GM12878 (cell line): Measurements from ENCODE around the gene APOA4. TPM values are rescaled to one million over a fixed set of nuclear protein-coding genes. Genes with fewer than 3 reads are reported as not detected.

Source experiments
- ATAC-seq: fragments of 200-7000 bp; cut with Tn5 transposase; 3 replicates; pipeline ENCODE4 v1.9.1; 2020; ENCODE audit warnings: mild to moderate bottlenecking, moderate library complexity
- BruUV-seq: library from RNA; stranded (reverse); fragments of 400-500 nt; replicated peaks from 2 replicates; lab custom pipeline; 2021; lab: Mats Ljungman, UMichigan
- CTCF ChIA-PET: fragments of 300-600 bp; sonication (Branson Sonifier 250); formaldehyde crosslinking; extraction: SDS; loops from one replicate; lab custom pipeline; 2021; ENCODE audit warnings: inconsistent platforms; lab: Yijun Ruan, JAX
- POLR2A ChIA-PET: fragments of 350-600 bp; formaldehyde crosslinking; extraction: SDS; loops from one replicate; lab custom pipeline; 2021; ENCODE audit warnings: inconsistent platforms; lab: Charles Lee
- RAD21 ChIA-PET: fragments of 300-600 bp; sonication (Branson Sonifier 250); formaldehyde crosslinking; loops from one replicate; lab custom pipeline; 2023; ENCODE audit warnings: antibody characterized with exemption; ENCODE audit not compliant: unreplicated experiment; lab: Charles Lee
- SMC1A ChIA-PET: fragments of 300-600 bp; sonication (Branson Sonifier 250); formaldehyde crosslinking; loops from one replicate; lab custom pipeline; 2023; ENCODE audit not compliant: unreplicated experiment, uncharacterized antibody; lab: Charles Lee
- DNase-seq: peaks from one replicate; pipeline ENCODE4 v3.0.0-alpha.2; 2011; ENCODE audit warnings: low read depth, low spot score
- FAIRE-seq: peaks from 3 replicates; lab custom pipeline; 2011; peaks lifted over from hg19 to GRCh38; lab: Jason Lieb, UNC
- H2AFZ ChIP-seq: 2 replicates; pipeline ENCODE4 v1.6.0; 2011; ENCODE audit warnings: low read depth, low read length, control low read depth; ENCODE audit not compliant: control insufficient read depth
- H3K27ac ChIP-seq: 2 replicates; pipeline ENCODE4 v1.5.1; 2011; ENCODE audit warnings: control low read depth; ENCODE audit not compliant: control insufficient read depth, insufficient read depth
- H3K27me3 ChIP-seq, 2 experiments: replicated peaks in 1 of 2; 2 replicates each; pipeline versions ENCODE4 v1.6.0 to v1.6.1; 2011; ENCODE audit warnings: low read length in 1 of 2; ENCODE audit not compliant: control insufficient read depth in 2 of 2, insufficient read depth in 2 of 2
- H3K36me3 ChIP-seq, 2 experiments: 2 replicates each; pipeline ENCODE4 v1.5.1; 2011; ENCODE audit warnings: low read length in 1 of 2; ENCODE audit not compliant: control insufficient read depth in 2 of 2, insufficient read depth in 2 of 2
- H3K4me1 ChIP-seq: 2 replicates; pipeline ENCODE4 v1.6.1; 2011; ENCODE audit warnings: mild to moderate bottlenecking, low read length, moderate library complexity, mixed read lengths; ENCODE audit not compliant: control insufficient read depth, insufficient read depth
- H3K4me2 ChIP-seq: 2 replicates; pipeline ENCODE4 v1.6.0; 2011; ENCODE audit warnings: control low read depth; ENCODE audit not compliant: control insufficient read depth, insufficient read depth
- H3K4me3 ChIP-seq: fragments of 200-600 bp; sonication (generic); 2 replicates; pipeline ENCODE4 v1.5.1; 2016
- H3K79me2 ChIP-seq: 2 replicates; pipeline ENCODE4 v1.6.0; 2011; ENCODE audit warnings: low read length; ENCODE audit not compliant: control insufficient read depth, insufficient read depth
- H3K9ac ChIP-seq: 2 replicates; pipeline ENCODE4 v1.8.0; 2011; ENCODE audit warnings: low read length, control low read depth, mixed read lengths; ENCODE audit not compliant: control insufficient read depth, insufficient read depth
- H3K9me3 ChIP-seq: replicated peaks from 3 replicates; pipeline ENCODE4 v1.5.1; 2011; ENCODE audit warnings: mild to moderate bottlenecking, low read length; ENCODE audit not compliant: control insufficient read depth, insufficient read depth
- H4K20me1 ChIP-seq: 2 replicates; pipeline ENCODE4 v1.6.0; 2011; ENCODE audit not compliant: control insufficient read depth, insufficient read depth
- ATF7 ChIP-seq: fragments of 450-650 bp; IDR thresholded peaks from 2 replicates; pipeline ENCODE4 v1.6.1; 2016; ENCODE audit warnings: low read depth, mild to moderate bottlenecking
- CBX5 ChIP-seq: sonication (generic); IDR thresholded peaks from 2 replicates; pipeline ENCODE4 v1.6.1; 2016; ENCODE audit warnings: low read depth, moderate library complexity, mild to moderate bottlenecking, inconsistent platforms
- CHD4 ChIP-seq: fragments of 200-600 bp; sonication (generic); IDR thresholded peaks from 2 replicates; pipeline ENCODE4 v1.6.1; 2016; ENCODE audit warnings: mild to moderate bottlenecking
- HDAC2 ChIP-seq: fragments of 200-600 bp; sonication (generic); IDR thresholded peaks from 2 replicates; pipeline ENCODE4 v1.6.1; 2017
- KDM1A ChIP-seq: fragments of 200-600 bp; sonication (generic); IDR thresholded peaks from 2 replicates; pipeline ENCODE4 v1.6.1; 2016; ENCODE audit warnings: borderline replicate concordance
- PAX5 ChIP-seq: IDR thresholded peaks from 2 replicates; pipeline ENCODE4 v1.6.1; 2011; ENCODE audit warnings: low read depth, low read length, borderline replicate concordance
- POLR2AphosphoS2 ChIP-seq: IDR thresholded peaks from 2 replicates; pipeline ENCODE4 v1.6.1; 2011; ENCODE audit warnings: low read depth, mild to moderate bottlenecking, low read length, improper control_type of control experiment, moderate library complexity
- SUPT20H ChIP-seq: IDR thresholded peaks from 2 replicates; pipeline ENCODE4 v1.6.1; 2011; ENCODE audit warnings: low read depth, mild to moderate bottlenecking, low read length, moderate library complexity, borderline replicate concordance; ENCODE audit not compliant: control insufficient read depth
- YBX1 ChIP-seq: fragments of 450-650 bp; IDR thresholded peaks from 2 replicates; pipeline ENCODE4 v1.6.1; 2016; ENCODE audit warnings: antibody characterized with exemption
- ZBED1 ChIP-seq: IDR thresholded peaks from 2 replicates; pipeline ENCODE4 v1.6.1; 2016; ENCODE audit warnings: borderline replicate concordance
- ZNF384 ChIP-seq: IDR thresholded peaks from 2 replicates; pipeline ENCODE4 v1.6.1; 2012; ENCODE audit warnings: low read depth, mild to moderate bottlenecking, low read length, improper control_type of control experiment, borderline replicate concordance
- WGBS: methylation state at CpG from one replicate; pipeline ENCODE4 v1.1.6; 2016; ENCODE audit warnings: low lambda C conversion rate; ENCODE audit not compliant: insufficient replicate concordance, insufficient coverage; ENCODE audit errors: missing lambda C conversion rate; 5-methylcytosine and 5-hydroxymethylcytosine counted together
- in situ Hi-C: fragments of 300-500 bp; cut with MboI; formaldehyde crosslinking; loops from 9 replicates; pipeline ENCODE4 v1.14.3; 2018; ENCODE audit warnings: mixed read lengths
- intact Hi-C: fragments of 100-400 bp; cut with micrococcal nuclease; formaldehyde crosslinking; loops from one replicate; pipeline ENCODE4 v1.14.2; 2022; ENCODE audit not compliant: unreplicated experiment
- polyA plus RNA-seq, 11 experiments: library from polyadenylated mRNA; depleted of rRNA in 4 of 11; unstranded in 6 of 11; stranded (reverse) in 5 of 11; fragments of >200 nt; fragmentation: Nextera tagmentation in 4 of 11; fragmentation: Illumina TruSeq in 1 of 11; extraction: Ambion mirVana in 4 of 11; extraction: Trizol in 1 of 11; gene quantifications; 1 replicate in 1 of 11; 2 replicates in 10 of 11; pipeline versions ENCODE4 v1.2.1 to v1.2.3, GENCODE V29; 2011 to 2016; ENCODE audit warnings: inconsistent platforms in 2 of 11, missing spikeins in 2 of 11, low read depth in 1 of 11
- total RNA-seq, 4 experiments: library from RNA; depleted of rRNA in 3 of 4; stranded (reverse); fragments of >200 nt in 3 of 4; fragmentation: Illumina TruSeq in 1 of 4; extraction: Trizol in 1 of 4; gene quantifications; 2 replicates each; pipeline versions ENCODE4 v1.2.1 to v1.2.3, GENCODE V29; 2013 to 2021
- TF ChIP-seq, protein P1 (sequence below): fragments of 450-650 bp; IDR thresholded peaks from 2 replicates; pipeline ENCODE4 v1.6.1; 2014; ENCODE audit warnings: mild to moderate bottlenecking
- TF ChIP-seq, protein P2 (sequence below): IDR thresholded peaks from 2 replicates; pipeline ENCODE4 v1.6.1; 2012; ENCODE audit warnings: low read depth, low read length, improper control_type of control experiment
- TF ChIP-seq, protein P3 (sequence below): fragments of 450-650 bp; IDR thresholded peaks from 2 replicates; pipeline ENCODE4 v1.6.1; 2017; ENCODE audit warnings: antibody characterized with exemption, mild to moderate bottlenecking, moderate library complexity
- TF ChIP-seq, protein P4 (sequence below), 3 experiments: IDR thresholded peaks in 2 of 3; conservative IDR thresholded peaks in 1 of 3; 2 replicates each; pipeline ENCODE4 v1.5.1; 2011; ENCODE audit warnings: low read depth in 3 of 3, low read length in 3 of 3, mild to moderate bottlenecking in 3 of 3, control low read depth in 2 of 3, moderate library complexity in 2 of 3, inconsistent platforms in 1 of 3, mixed read lengths in 1 of 3; ENCODE audit not compliant: control insufficient read depth in 2 of 3, insufficient read depth in 1 of 3; ENCODE audit errors: extremely low read depth in 1 of 3

APOA4 gene
- total and polyA plus RNA-seq, 10 of the 15 experiments (the other 5 are each of a cell fraction or from before 2014, with no cell fraction given): not detected

DNA sequence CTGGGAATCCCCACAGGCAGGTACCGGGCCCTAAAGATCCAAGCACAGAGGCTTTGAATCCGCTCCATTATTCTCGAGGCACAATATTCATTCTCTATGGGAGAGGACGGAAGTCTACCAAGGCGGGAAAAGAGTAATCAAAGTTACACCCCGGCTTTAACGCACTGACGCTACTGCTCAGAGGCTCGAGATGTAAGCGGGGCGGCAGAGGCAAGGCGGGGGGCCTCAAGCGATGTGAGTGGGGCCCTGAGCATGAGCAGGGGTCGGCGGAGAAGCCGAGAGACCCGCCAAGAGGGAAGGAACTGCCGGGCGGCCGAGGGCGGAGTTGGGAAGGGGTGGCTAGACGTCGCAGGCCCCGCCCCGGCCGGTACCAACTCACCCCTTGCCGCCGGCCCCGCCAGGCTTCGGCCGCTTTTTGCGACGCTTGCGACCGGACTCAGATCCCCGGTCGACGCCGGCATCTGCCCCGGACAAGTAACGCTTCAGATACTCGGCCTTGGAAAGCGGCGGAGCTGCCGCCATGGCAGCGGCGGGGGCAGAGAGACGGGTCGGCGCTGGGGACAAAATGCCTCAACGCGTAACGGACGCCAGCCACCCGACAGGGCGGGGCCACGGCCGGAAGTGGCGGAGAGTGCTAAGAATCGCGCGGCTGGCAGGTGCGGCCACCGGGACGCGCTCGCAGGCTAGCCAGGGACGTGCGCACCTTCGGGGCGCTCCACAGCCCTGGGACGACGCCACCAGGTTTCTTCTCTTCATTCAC lies 50.5 kb downstream of the APOA4 start, which contains the start of gene BUD13 (continued):
- TF ChIP-seq, protein P1, sequence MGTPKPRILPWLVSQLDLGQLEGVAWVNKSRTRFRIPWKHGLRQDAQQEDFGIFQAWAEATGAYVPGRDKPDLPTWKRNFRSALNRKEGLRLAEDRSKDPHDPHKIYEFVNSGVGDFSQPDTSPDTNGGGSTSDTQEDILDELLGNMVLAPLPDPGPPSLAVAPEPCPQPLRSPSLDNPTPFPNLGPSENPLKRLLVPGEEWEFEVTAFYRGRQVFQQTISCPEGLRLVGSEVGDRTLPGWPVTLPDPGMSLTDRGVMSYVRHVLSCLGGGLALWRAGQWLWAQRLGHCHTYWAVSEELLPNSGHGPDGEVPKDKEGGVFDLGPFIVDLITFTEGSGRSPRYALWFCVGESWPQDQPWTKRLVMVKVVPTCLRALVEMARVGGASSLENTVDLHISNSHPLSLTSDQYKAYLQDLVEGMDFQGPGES: no peak
- TF ChIP-seq, protein P2, sequence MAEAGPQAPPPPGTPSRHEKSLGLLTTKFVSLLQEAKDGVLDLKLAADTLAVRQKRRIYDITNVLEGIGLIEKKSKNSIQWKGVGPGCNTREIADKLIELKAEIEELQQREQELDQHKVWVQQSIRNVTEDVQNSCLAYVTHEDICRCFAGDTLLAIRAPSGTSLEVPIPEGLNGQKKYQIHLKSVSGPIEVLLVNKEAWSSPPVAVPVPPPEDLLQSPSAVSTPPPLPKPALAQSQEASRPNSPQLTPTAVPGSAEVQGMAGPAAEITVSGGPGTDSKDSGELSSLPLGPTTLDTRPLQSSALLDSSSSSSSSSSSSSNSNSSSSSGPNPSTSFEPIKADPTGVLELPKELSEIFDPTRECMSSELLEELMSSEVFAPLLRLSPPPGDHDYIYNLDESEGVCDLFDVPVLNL: no peak
- TF ChIP-seq ATF7 (peak; percentile 39; the same call in 1 of the 2 replicates), SUPT20H (no peak)

DNA sequence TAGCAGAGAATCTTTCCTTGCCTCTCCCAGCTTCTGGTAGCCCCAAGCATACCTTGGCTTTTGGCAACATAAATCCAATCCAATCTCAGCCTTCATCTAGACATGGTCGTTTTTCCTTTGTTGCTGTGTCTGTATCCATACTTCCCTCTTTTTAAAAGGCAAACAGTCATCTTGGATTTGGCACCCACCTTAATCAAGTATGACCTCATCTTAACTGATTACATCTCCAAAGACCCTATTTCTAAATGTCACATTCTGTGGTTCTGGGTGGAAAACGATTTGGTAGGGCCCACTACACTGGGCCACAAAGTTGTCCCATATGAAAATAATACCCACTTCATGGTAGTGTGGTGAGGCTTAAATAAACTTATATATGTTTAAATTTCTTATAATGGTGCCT lies 51.2 kb downstream of the APOA4 start:
- POLR2A ChIA-PET: interaction anchor here (0.6 to 4.2 kb wide), 3 partner anchors 11 to 408 kb away, joined by 3 to 28 read pairs (median 3); partner anchors contain the start of gene ZPR1
- peak overlapping the region; percentile 80 for H3K27ac ChIP-seq
- H3K27me3 ChIP-seq: no peaks in the 10 kb centered on the region
- BruUV-seq: no TSS peak
- WGBS: 0% methylated on average over 2 of the region's 2 CpGs
- FAIRE-seq (no peak), DNase-seq (no peak), ATAC-seq (no peak)
- H3K9me3 ChIP-seq: no peaks in the 10 kb centered on the region
- H3K36me3 ChIP-seq: peaks cover 0 to 5% of the 10 kb centered on the region in 2 experiments; a peak in 3 of 4 replicates
- peaks cover 21% of the 10 kb centered on the region for H3K79me2 ChIP-seq
- peak overlapping the region; percentile 85 for H3K9ac ChIP-seq
- in situ Hi-C loops: no loop called here
- no peak overlapping the region for H2AFZ ChIP-seq
- SMC1A ChIA-PET: interaction anchor here (1.3 to 1.7 kb wide), 2 partner anchors 15 to 22 kb away, joined by 3 to 14 read pairs; partner anchors contain the start of gene ZPR1
- intact Hi-C loops: no loop called here
- H3K4me3 ChIP-seq: peak overlapping the region; percentile 79
- H4K20me1 ChIP-seq: no peaks in the 10 kb centered on the region
- RAD21 ChIA-PET: interaction anchor here (1.2 to 1.3 kb wide), 2 partner anchors 20 to 326 kb away, joined by 4 read pairs; partner anchors contain the start of genes APOA5 and SIK3
- CTCF ChIA-PET: interaction anchor here (1.0 to 4.0 kb wide), 7 partner anchors 19 to 409 kb away, joined by 3 to 18 read pairs (median 5); partner anchors contain the start of gene APOA5
- peaks cover 3% of the 10 kb centered on the region; the same call in 1 of the 2 replicates for H3K4me1 ChIP-seq
- peak overlapping the region; percentile 94 for H3K4me2 ChIP-seq
- TF ChIP-seq CHD4 (no peak), YBX1 (no peak), ZNF384 (no peak), CBX5 (no peak), HDAC2 (no peak), PAX5 (no peak), KDM1A (no peak), POLR2AphosphoS2 (no peak), ZBED1 (no peak)
- TF ChIP-seq, protein P3, sequence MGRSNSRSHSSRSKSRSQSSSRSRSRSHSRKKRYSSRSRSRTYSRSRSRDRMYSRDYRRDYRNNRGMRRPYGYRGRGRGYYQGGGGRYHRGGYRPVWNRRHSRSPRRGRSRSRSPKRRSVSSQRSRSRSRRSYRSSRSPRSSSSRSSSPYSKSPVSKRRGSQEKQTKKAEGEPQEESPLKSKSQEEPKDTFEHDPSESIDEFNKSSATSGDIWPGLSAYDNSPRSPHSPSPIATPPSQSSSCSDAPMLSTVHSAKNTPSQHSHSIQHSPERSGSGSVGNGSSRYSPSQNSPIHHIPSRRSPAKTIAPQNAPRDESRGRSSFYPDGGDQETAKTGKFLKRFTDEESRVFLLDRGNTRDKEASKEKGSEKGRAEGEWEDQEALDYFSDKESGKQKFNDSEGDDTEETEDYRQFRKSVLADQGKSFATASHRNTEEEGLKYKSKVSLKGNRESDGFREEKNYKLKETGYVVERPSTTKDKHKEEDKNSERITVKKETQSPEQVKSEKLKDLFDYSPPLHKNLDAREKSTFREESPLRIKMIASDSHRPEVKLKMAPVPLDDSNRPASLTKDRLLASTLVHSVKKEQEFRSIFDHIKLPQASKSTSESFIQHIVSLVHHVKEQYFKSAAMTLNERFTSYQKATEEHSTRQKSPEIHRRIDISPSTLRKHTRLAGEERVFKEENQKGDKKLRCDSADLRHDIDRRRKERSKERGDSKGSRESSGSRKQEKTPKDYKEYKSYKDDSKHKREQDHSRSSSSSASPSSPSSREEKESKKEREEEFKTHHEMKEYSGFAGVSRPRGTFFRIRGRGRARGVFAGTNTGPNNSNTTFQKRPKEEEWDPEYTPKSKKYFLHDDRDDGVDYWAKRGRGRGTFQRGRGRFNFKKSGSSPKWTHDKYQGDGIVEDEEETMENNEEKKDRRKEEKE: no peak
- TF ChIP-seq, protein P4, sequence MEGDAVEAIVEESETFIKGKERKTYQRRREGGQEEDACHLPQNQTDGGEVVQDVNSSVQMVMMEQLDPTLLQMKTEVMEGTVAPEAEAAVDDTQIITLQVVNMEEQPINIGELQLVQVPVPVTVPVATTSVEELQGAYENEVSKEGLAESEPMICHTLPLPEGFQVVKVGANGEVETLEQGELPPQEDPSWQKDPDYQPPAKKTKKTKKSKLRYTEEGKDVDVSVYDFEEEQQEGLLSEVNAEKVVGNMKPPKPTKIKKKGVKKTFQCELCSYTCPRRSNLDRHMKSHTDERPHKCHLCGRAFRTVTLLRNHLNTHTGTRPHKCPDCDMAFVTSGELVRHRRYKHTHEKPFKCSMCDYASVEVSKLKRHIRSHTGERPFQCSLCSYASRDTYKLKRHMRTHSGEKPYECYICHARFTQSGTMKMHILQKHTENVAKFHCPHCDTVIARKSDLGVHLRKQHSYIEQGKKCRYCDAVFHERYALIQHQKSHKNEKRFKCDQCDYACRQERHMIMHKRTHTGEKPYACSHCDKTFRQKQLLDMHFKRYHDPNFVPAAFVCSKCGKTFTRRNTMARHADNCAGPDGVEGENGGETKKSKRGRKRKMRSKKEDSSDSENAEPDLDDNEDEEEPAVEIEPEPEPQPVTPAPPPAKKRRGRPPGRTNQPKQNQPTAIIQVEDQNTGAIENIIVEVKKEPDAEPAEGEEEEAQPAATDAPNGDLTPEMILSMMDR (IDR thresholded peaks at IDR 0.05 in 2 of 3, conservative IDR thresholded peaks at IDR 0.05 in 1 of 3; ENCODE audit: control insufficient read depth in 2 of 3, extremely low read depth in 1 of 3, insufficient read depth in 1 of 3, low read depth in 3 of 3, low read length in 3 of 3): no peak
